ENCODE data around the gene CACNA1I.

The CACNA1I gene

DNA sequence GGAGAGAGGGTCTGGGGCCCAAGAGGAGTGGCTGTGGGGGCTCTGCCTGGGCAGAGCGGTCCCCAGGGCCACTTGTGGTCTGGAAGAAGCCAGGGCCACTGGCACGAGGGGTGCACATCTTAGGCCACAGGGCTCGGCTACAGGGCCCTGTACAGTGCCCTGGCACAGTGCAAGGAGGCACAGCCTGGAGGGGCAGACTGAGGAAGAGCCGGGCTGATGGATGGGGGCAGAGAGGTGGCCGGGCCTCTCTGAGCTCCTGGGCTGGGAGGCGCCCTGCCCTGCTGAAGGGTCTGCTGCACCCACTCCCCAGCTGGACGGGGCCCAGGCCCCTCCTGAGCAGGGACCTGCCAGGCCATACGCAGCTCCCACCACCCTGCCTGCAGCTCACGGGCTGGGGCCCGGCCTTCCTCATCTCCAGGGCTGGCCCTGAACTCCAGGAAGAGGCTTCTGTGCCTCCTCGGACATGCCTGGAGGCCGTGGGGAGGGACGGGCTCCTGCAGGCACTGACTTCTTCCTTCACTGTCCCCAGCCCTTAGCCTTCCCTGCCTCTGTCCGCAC, 123.5 kb downstream of the CACNA1I start:
- no peak for DNase-seq (ENCODE audit: low read depth in 2 of 2)

DNA sequence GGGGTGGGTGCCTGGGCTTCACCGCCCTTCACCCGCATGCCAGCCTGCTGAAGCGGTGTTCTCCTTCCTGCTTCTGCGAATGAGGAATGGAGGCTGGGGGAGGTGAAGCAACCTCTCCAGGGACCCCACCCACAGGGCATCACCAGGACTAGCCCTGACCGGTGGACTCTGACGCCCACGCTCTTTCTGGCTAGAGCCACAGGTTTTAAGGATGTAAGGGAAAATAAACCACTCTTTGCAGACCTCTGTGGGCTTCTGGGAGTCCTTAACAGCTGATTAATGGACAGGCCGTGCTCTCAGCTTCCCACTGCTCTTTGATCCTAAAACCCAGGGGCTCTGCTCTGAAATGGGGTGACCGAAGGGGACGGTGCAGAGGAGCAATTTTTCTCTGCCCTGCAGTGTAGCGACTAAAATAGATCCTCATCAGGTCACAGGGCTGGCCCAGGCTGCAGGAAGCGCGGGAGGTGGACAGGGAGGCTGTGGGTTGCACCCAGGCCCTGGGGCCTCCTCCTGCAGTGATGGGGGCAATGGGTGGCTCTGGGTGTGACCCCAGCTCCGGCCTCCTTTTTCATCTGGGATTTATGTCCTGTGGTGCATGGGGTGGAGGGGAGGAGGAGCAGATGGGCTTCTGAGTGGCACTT, 127.4 kb downstream of the CACNA1I start:
- no peak for DNase-seq (ENCODE audit: low read depth in 2 of 2)

DNA sequence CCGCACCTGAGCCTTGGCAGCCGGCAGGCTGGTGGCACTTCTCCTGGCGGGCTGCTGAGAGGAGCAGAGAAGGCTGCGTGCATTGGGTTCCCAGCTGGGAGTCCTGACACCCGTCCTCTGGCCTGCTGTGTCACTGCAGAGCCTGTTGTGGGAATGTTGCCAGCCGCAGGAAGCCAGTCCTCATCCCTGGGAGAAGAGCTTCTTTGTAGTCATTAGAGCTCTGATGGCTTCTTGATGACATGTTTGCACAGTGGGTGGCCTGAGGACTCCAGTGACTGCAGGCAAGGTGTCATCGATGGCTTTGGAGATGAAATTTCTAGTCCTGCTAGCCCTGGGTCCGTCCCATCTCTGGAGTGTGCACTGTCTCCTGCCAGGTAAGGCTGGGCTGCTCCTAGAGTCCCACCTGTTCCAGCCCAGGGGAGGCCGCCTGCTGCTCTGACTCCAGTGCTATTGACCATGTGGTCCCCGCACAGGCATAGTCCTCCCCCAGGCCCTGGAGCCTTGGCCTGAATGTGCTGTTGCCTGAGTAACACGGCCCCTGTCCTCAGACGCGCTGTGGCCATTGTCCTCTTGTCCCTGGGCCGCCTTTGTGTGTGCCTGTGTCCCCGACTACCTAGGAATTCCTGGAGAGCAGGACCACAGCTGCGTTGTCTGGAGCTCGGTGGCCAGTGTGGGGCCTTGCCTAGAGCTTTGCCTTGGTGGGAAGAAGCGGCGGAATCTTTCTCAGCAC, 129.2 kb downstream of the CACNA1I start:
- DNase-seq (ENCODE audit: low read depth in 2 of 2), result no peak

DNA sequence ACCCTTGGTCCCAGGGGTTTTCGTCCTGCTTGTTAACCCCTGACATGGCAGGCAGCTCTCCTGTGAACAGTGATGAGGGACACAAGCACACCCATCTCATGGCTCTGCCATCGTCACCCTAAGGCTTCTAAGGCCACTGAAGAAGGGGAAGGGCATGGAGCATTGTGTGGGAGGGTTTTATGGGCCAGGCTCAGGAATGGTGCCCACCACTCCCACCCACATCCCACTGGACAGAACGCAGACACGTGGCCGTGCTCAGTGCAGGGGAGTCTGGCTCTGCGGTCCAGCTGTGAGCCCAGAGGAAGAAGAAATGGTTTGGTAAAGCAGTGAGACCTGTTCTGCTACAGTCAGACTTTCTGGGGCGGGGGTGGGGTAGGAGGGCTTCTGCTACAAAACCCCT, 130.0 kb downstream of the CACNA1I start:
- DNase-seq (ENCODE audit: low read depth in 2 of 2), result no peak

- DNase-seq (ENCODE audit: low read depth in 2 of 2), result no peak
These were observed 132.5 kb downstream of the CACNA1I start for GRCh38 chr22:39703091-39703490.

- no peak for DNase-seq (ENCODE audit: low read depth in 2 of 2)
These were observed 133.5 kb downstream of the CACNA1I start for GRCh38 chr22:39703928-39704639.

DNA sequence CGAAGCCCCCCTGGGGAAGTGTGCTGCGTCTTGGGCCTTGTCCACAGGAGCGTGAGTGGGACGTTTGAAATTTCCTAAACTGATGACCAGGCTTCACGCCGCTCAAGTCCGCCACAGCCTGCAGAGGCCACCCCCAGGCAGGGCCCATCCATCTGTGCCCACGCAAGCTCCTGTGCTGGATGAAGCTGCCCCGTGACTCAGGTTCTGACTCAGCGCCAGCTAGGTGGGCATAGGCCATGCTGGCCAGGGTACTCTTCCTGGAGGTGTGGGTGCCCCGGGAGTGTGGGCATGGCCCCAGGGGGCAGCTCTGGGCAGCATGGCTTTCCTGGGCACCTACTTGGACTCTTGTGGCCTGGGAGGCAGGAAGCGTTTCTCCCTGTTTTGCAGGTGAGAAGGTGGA, 134.8 kb downstream of the CACNA1I start:
- no peak for DNase-seq (ENCODE audit: low read depth in 2 of 2)

- DNase-seq (ENCODE audit: low read depth in 2 of 2), result no peak
These were observed 136.0 kb downstream of the CACNA1I start for GRCh38 chr22:39706376-39707140.

- no peak for DNase-seq (ENCODE audit: low read depth in 2 of 2)
These were observed 136.8 kb downstream of the CACNA1I start for GRCh38 chr22:39707351-39707750.

DNA sequence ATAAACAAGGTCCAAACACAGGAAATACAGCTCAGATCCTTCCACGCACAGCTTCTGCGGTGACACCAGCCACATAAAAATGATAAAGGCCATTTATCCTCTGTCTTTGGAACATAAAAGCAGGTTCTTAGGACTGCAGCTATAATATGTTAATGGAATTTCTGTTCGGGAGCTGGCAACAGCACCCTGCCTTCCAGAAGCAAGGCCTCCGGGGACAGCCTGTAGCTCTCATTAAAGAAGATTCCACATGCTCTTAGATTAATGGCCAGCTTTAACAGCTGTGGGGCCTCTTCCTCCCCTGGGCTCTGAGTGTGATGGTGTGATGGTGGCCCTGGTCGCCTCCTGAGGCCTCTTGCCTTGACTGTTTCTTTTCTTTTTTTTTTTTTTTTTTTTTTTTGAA, 137.3 kb downstream of the CACNA1I start:
- no peak for DNase-seq (ENCODE audit: low read depth in 2 of 2)

GRCh38 chr22:39710380-39711150, 140.0 kb downstream of the CACNA1I start:
- DNase-seq (ENCODE audit: low read depth in 2 of 2), result no peak

- DNase-seq (ENCODE audit: low read depth in 2 of 2), result no peak
These were observed 141.5 kb downstream of the CACNA1I start for GRCh38 chr22:39712081-39712480.

DNA sequence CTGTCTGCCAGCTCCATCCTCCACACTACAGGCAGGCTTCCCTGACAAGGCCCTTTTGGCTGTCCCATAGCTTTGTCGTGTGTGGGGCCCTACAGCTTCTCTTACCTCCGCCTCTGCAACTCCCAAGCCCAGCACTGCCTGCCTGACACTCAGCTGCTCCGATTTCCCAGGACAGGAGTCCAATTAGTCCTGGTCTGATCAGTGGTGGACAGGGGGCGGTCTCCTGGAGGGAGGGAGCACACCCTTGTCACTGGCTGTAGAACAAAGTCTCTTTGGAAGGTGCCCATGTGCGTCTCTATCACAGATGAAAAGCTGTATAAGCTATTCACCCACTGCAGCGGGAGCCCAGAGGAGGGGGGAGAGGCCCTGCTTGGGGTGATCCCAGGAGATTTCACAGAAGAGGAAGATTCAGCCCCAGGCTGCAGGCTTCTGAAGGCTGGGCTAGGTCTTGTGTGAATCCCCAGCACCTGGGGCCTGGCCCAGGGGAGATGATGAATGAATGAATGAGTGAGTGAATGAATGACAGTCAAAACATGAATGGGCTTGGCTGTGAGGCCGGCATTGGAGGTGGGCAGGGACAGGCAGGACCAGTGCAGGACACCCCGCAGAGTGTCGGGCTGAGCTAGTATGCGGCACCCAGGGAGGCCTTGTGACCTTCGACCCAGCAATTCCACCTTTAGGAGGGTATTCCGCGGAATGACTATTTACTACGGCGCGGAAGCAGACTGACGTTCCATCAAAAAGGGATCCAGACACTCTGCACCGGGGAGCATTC, 142.4 kb downstream of the CACNA1I start:
- DNase-seq (ENCODE audit: low read depth in 2 of 2), result no peak

GRCh38 chr22:39713799-39714290, 143.3 kb downstream of the CACNA1I start:
- DNase-seq (ENCODE audit: low read depth in 2 of 2), result no peak

- no peak for DNase-seq (ENCODE audit: low read depth in 2 of 2)
These were observed 143.8 kb downstream of the CACNA1I start for GRCh38 chr22:39714321-39714720.

DNA sequence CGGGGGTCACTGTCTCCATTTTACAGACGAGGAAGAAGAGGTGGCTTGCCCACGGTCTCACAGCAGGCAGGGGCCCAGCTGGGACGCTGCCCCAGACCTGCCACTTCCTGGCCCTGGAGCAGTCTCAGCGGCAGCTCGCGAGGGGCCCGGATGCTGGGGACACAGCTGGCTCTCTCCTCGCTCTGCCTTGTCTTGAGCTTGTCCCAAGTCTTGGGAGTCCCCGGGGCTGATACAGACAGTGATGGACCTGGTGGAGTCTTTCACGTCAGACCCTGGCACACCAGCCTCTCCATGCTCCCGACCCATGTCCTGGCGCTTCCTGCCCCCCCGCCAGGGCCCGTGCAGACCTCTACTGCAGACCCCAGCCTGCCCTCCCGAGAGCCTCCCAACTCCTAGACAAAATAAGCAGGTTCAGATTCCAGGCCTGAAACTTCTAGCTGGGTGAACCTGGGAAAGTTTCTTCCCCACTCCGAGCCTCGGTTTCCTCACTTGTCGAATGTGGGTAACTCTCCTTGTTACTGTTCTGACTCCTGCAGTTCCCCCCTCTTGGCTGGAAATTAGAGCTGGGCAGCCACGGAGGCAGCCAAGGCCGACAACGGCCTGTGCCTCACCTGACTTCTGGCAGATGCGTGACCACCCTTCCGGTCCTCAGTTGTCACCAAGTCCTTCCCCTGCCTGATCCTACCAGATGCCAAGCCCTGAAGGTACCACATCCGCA, 145.4 kb downstream of the CACNA1I start:
- no peak for DNase-seq (ENCODE audit: low read depth in 2 of 2)

DNA sequence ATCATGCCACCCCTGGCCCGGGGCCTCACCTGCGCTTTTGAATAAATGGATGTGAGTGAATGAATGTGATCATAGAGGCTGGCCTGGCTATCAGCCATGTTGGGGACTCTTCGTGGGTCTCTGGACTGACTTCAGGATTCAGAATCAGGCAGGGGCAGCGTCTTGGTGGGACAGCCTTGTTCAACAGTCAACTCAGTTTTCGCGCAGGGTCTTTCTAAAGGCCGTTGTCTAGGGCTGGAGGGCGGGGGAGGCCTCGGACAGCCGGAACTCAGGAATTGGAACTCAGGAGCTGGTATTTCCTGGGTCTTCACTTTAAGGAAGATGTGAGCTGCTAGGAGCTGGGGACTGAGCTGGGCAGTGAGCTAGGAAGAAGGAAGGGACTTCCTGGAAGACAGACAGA, 146.0 kb downstream of the CACNA1I start:
- no peak for DNase-seq (ENCODE audit: low read depth in 2 of 2)

- DNase-seq (ENCODE audit: low read depth in 2 of 2), result no peak
These were observed 146.5 kb downstream of the CACNA1I start for GRCh38 chr22:39717099-39717498.

DNA sequence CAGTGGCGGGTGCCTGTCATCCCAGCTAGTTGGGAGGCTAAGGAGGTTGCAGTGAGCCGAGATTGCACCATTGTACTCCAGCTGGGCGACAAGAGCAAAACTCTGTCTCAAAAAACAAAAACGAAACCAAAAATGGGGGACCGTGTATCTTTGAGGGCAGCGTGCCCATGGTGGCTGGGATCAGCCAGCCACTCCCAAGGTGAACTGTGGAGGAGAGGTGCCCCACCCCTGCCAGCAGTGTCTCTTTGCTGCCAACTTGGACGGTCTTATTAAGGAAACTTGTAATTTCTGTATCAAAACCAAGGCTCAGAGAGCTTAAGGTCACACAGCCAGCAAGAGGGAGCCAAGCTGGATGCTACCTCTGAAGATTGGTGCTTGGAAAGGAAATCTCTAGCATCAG, 147.7 kb downstream of the CACNA1I start:
- DNase-seq (ENCODE audit: low read depth in 2 of 2), result no peak

Measured in fibroblast of skin of left quadriceps (primary cell).